GM21360 (cell line): ENCODE data around the gene OTUD1.

Experiments
- ATAC-seq: cut with Tn5 transposase; IDR thresholded peaks from one replicate; pipeline ENCODE4 v1.9.1; 2021; ENCODE audit warnings: mild to moderate bottlenecking, moderate library complexity; ENCODE audit not compliant: unreplicated experiment

The OTUD1 gene

DNA sequence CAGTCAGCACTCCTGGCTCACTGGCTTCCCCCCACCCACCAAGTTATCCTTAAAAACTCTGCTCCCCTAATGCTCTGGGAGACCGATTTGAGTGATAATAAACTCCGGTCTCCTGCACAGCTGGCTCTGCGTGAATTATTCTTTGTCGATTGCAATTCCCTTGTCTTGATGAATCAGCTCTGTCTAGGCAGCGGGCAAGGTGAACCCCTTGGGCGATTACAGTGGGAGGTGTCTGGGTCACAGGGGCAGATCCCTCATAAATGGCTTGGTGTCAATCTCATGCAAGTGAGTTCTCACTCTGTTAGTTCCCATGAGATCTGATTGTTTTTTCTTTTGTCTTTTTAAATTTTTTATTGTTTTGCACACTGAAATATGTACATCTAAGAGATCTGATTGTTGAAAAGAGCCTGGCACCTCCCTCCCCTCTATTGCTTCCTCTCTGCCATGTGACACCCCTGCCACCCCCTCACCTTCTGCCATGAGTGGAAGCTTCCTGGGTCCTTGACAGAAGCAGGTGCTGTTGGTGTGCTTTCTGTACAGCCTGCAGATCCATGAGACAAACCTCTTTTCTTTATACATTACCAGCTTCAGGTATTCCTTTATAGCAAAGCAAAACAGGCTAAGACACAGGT, 20.5 kb downstream of the OTUD1 start:
- no peak for ATAC-seq

DNA sequence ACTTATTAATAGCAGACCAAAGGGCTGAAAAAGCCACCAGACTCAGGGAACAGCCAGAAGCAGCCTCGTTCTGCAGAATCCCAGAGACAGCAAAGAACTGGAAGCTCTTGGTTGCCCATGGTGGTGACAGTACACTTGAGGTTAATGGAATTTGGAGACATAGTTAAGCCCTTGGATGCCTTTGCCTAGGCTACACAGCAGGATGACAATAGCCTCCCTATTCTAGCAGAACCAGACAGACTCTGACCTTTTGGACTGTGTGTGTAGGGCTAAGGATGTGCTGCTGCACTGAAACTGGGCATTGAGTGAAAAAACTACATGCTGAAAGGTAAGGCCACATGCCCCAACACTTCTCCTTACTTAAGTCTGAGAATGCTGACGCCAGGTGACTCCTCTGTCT, 22.7 kb downstream of the OTUD1 start:
- no peak for ATAC-seq

DNA sequence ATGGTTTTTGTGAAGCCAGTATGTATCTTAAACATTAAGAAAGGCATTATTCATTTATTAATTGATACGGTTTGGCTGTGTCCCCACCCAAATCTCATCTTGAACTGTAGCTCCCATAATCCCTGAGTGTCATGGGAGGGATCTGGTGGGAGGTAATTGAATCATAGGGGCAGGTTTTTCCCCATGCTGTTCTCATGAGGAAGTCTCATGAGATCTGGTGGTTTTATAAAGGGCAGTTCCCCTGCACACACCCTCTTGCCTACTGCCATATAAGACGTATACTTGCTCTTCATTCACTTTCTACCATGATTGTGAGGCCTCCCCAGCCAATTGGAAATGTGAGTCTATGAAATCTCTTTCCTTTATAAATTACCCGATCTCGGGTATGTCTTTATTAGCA, 28.1 kb downstream of the OTUD1 start:
- no peak for ATAC-seq

DNA sequence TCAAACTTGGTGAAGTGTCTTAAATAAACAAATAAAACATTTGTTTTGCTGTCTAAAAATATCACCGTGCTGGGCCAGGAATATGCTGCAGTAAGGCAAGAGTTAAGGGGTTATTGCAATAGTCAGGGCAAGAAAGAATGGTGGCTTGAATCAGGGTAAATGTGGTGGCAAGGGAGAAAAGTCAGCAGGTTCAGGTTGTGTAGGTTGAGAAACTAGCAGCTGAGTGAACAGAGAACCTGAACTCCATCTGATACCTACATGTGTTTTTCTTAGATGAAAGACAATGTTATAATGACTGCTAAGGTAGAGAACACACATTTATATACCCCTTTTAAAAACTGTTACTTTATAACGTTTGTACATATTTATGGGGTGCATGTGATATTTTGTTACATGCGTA, 28.7 kb downstream of the OTUD1 start:
- ATAC-seq, result no peak

DNA sequence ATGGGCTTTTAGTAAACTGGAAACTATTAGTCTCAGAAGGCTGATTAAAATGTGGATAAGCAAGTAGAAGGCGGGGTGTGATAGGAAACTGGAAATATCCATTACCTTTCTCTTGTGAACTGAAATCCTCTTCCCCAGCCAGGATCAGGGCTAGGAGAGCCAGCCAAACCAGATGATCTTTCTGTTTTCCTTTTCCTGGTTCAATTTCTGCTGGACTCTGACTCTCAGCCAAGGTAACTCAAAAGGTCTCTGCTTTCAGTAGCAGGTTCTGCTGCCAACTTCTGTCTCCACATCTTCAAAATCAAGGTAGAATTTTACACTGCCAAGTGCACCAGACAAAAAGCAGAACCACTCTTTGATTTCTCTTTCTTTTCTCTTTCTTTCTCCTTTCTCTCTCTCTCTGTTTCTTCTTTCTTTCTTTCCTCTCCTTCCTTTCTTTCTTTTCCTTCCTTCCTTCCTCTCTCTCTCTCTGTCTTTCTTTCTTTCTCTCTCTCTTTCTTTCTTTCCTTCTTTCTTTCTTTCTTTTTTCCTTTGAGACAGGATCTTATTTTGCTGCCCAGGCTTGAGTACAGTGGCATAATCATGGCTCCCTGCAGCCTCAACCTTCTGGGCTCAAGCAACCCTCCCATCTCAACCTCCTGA, 30.8 kb downstream of the OTUD1 start:
- no peak for ATAC-seq

DNA sequence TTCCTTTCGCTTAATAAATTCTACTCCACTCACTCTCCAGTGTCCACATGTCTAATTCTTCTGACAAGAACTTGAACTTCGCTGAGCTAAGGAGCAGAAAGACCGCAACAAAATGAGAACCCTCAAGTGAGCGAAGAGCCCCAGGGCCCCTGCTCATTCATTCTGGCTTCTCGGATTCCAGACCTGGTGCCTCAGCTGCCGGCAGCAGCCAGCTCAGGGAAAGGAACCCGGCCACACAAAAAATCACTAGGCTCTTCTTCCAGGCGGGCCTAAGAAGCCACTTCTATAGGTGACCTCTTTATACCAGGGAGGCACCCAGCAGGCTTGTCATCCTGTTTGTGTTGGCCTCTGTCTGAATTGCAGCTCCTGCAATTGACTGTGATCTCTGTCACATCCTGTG, 33.3 kb downstream of the OTUD1 start:
- ATAC-seq, result no peak

DNA sequence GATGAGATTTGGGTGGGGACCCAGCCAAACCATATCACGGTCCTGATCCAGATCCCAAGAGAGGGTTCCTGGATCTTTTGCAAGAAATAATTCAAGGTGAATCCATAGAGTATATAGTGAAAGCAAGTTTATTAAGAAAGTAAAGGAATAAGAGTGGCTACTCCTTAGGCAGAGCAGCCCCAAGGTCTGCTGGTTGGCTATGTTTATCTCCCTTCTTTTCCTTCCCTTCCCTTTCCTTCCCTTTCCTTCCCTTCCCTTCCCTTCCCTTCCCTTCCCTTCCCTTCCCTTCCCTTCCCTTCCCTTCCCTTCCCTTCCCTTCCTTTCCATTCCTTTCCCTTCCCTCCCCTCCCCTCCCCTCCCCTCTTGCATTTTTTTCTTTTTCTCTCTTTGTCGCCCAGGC, 35.2 kb downstream of the OTUD1 start:
- ATAC-seq, result no peak

DNA sequence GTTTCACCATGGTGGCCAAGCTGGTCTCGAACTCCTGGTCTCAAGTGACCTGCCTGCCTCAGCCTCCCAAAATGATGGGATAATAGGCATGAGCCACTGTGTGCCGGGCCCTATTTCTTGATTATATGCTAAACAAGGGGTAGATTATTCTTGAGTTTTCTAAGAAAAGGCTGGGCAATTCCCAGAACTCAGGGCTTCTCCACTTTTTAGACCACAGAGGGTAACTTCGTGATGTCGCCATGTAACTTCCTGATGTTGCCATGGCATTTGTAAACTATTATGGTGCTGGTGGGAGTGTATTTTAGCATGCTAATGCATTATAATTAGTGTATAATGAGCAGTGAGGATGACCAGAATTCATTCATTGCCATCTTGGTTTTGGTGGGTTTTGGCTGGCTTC, 35.8 kb downstream of the OTUD1 start:
- no peak for ATAC-seq

DNA sequence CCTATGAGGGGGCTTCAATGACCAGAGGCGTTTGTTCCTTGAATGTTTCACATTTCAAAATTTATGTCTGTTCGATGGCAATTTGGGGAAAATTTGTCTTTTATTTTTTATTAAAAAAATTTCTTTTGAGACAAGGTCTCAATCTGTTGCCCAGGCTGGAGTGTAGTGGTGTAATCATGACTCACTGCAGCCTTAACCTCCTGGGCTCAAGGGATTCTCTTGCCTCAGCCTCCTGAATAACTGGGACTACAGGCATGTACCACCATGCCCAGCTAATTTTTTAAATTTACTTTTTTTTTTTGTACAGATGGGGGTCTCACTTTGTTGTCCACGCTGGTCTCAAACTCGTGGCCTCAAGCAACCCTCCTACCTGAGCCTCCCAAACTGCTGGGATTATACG, 39.7 kb downstream of the OTUD1 start:
- ATAC-seq, result no peak

DNA sequence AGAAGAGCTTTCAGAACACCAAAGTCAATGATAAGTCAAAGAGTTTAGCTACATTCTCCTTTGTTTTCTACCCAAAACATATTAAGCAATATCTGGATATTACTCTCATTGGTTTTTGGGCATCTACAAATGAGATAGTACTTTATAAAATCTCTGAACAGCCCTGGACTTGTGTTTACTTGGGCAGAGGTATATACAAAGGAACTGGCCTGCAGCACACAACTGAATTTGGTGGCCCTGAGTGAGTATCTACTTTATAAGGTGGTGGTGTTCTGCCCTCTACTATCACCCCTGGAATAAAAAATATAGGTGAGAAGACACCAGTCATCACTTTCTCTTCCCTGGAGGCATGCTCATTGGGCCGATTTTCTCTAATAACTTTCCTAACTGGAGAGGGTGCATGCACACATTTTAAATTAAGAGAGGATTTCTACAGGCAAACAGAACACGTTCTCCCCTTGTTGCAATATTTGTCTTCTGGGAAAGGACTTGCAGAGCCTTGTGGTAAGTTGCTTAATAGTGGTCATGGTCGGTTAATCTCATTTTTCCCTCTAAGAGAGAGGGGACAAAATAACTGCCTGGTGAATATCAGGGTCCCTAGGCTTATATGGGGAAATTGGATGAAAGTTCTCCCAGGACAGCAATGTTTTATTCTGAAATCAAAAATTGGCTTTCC, 41.1 kb downstream of the OTUD1 start:
- ATAC-seq, result no peak

DNA sequence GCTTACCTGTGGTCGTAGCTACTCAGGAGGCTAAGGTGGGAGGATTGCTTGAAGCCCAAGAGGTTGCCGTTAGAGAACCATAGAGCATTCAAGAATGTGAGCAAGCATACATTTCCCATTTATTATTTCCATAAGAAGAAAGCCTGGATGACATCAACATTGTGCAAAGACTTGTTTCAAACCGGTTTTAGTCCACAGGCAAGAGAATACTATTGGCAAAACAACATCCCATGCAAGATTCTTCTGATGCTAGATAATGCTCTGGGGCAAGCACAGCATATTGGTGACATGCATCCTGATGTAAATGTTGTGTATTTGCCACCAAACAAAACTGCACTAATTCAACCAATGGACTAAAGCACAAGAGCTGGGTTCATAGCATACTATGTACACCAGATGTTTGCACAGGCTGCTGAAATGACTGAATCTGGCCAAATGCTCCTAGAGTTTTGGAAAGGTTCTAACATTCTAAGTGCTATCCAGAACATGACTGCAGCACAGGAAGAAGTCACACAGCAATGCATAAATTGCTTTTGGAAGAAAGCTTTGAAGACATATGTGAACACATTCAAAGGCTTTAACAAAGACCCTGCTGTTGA, 42.6 kb downstream of the OTUD1 start:
- no peak for ATAC-seq

DNA sequence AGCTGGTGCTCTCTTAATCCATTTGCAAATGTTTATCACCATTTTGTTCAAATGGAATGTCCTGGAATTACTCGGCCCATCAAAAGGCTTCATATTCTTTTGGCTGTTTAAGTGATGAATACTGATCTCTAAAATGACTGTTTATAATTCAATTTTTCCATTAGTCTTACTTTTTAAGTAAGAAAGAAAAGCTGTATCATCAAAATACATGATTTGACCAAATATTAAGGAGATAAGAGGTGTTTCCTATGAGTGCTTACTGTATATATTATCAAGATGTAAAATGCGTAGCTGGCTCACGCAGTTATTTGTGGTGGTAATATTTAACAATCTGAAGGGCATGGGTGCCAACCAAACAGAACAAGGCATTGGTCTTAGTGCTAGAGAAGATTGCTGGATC, 51.2 kb downstream of the OTUD1 start:
- ATAC-seq, result no peak
